ENCODE results near the gene COL21A1.

COL21A1 gene

GRCh38 chr6:56244528-56245253, 2.7 kb downstream of the COL21A1 start:
- no peak for DNase-seq

DNA sequence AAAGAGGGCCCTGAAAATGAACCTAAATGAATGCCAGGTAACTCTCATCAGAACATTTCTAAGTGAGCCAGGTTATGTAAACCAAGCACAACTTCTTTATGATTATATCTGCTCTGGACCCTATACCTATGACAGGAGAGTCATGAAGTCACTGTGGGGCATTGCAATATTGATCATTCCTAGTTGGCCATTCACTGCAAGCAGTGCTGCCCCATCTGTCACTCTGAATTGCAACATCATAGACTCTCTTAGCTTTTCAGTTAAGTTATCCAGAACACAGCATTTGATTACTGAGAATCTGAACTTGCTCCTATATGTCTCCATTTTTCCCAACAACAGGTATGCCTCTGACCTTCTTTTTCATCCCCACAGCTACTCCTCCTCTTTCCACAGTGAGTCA, 3.3 kb downstream of the COL21A1 start:
- no peak for DNase-seq

DNA sequence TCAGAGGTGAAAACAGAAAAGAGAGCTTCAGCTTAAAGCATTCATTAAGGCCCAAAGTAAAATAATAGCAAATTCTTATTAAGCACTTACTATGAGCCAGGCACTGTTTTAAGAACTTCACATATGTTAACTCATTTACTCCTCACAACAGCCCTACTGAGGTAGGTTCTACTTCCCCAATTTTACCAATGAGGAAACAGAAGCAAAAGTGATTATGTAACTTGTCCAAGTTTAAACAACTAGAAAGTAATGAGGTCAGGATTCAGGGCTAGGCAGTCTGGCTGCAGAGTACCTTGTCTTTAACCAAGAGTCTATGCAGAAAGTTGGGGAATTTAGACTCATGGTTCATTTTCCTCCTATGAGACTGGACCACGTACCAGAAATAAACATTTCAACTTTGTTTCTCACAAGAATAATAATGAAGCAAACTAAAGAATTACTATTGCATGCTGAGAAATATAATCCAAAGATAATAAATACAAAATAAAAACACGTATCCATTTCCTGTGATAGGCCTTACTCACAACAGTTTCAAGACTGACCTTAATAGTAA, 3.8 kb downstream of the COL21A1 start:
- DNase-seq, result no peak

- DNase-seq, result peak in 1 of 2 experiments; percentile 48
These were observed 5.0 kb downstream of the COL21A1 start for GRCh38 chr6:56242346-56242745.

DNA sequence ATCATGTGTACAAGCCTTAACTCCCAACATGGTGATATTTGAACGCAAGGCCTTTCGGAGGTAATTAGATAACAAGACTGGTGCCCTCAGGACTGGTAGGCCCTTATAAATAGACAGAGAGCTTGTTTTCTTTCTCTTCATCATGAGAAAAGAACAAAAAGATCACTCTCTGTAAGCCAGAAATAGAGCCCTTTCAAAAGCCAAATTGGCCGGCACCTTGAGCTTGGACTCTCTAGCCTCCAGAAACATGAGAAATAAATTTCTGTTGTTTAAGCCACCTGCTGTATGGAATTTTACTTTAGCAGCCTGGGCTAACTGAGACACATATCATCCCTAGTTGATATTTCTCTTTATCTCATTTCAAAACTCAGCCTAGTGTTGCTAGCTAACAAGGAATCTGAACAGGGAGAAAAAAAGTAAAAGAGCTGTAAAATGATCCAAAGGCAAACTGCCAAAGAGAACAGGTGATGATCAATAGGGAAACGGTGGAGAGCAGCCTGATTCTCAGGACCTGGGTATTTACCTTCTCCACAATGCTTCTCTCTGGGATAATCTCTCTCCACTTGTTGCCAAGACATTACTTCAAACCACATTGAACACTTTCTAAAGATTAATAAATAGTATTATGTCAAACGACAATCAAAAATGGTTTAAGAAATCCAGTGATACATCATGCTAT, 6.1 kb downstream of the COL21A1 start:
- peak; percentile 25 to 64 for DNase-seq

DNA sequence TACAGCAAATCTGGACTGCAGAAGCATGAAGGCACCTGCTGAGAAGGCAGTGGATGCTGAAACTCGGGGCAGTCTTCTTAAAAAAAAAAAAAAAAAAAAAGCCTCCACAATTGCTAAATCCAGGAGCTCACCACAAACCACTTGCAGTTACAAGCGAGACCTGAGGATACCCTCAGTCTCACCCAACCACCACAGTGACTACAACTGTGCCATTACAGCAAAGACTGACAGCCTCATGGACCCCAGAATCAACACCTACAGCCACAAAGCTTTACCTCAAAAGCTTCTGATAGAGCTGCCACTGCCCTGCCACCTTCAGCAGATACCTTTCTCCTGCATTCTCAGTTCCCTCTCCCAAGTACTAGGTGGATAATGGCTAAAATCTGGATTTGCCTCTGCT, 9.0 kb downstream of the COL21A1 start:
- DNase-seq, result no peak

DNA sequence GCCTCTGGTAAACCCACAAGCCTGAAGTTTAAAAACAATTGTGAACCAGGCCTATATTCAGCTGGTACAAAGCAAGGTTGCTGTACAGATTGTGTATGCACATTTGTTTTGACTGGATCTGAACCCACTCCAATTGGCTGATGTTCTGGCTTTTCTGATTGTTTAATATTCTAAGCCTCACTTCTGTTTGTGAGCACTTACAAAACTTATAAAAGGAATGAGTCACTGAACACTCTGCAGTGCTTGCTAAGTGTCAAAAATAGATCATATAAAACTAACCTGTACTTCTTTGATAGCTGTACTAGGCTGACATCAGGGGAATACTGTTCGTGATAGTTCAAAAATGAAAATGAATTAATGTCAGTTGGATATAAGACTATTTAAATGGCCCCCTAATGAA, 12.1 kb downstream of the COL21A1 start:
- DNase-seq, result no peak

GRCh38 chr6:56232436-56232835, 14.9 kb downstream of the COL21A1 start:
- DNase-seq, result no peak

DNA sequence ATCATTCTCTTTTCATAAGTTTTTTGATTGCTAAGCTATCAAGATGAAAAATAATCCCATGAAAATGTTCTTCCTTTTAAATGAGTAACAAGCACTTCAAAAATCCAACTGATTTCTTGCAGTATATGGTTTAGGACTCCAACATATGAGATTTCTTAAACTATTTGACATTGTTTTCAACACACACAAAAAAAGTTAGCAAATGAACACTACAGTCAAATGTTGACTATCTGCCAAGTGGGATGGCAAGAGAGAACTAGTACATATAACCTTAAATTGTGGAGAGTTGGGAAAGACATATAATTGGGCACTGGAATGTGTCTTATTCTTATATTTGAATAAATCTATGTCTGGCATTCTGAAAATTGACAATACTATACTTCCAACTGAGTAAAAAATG, 15.6 kb downstream of the COL21A1 start:
- no peak for DNase-seq

- DNase-seq, result no peak
These were observed 16.3 kb downstream of the COL21A1 start for GRCh38 chr6:56230976-56231566.

DNA sequence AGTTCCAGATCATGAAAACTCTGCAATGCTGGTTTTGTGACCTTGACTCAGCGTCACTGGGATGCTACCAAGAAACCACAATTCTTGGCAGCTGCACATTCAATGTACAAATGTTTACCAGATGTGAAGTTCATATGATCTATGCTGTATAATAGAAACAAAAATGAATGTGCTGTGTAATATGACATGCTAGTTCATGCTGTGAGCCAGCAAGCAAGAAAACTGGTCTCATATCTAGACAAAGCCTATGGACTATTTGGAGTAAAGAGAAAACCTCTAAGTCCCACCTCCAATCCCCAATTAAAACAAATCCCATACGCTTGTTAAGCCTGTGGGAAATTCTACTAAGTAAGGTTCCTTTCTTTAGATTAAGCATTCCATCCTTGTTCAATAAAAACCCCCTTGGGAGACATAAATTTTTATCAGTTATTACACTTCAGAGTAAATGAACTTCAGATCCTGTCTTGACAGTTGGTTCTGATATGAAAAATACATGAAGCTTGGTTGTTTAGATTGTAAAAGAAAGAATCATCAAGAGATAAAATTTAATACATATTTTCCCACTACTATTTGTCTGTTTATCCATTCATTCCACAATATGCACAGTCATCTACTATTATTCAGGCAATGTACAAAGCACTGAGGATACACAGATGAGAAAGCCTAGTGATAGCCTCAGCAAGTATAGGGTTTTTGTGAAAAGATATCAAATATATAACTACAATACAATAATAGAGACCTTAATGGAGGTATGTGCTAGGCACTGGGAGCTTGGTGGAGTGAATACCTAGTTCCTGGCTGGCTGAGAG, 20.1 kb downstream of the COL21A1 start:
- no peak for DNase-seq

GRCh38 chr6:56223995-56224394, 23.4 kb downstream of the COL21A1 start:
- DNase-seq, result no peak

GRCh38 chr6:56222499-56222898, 24.9 kb downstream of the COL21A1 start:
- no peak for DNase-seq

DNA sequence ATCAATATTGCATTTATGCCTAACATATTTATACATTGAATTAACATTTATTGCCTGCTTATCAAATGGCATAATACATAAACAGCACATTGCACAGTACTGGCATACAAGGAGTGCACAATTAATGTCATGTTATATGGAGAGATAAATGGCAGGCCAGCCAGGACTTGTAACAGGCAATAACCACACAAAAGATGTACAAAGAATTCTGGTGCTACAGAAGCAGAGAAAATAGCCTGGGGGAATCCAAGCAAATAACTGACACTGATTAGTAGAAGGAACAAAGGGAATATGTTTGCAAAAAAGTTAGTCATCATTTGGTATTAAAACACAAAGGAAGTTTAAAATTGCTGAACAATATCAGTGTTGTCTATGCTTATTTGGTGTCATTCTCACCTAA, 27.3 kb downstream of the COL21A1 start:
- peak; percentile 31 to 50 for DNase-seq

DNA sequence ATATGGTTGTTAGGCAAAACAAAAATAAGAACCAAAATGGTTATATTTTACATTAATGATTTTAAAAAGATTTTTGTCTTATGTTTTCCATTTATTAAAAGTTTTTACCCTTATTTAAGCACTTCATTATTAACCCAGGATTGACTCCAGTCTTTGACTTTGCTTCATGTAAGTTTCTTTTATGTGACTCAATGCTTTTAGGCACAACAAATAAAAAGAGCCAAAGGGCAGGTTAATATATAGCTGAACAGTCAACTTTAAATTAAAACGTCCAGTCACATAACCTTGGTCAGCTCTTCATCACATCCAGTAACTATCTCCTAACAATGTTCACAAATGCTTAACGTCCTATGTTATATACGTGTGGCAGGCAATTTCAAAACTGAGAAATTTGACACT, 32.7 kb downstream of the COL21A1 start:
- DNase-seq, result no peak

GRCh38 chr6:56214041-56214702, 33.2 kb downstream of the COL21A1 start:
- DNase-seq, result no peak

DNA sequence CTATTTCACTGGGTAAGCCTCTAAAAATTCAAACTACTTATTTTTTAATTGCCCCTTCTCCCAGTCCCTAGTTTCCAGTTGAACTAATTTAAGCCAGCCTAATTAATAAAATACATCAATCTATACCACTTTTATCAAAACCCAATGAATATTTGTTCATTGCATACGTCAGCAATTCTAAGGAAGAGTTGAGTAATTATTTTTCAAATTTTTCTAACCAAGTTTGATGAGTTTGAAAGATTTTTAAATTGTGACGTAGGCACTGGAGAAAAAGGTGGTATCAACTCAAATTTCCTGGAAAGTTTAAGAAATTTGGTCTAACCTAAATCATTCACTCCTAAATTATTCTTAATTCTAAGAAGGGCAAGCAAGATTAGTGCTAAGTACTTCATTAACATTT, 35.7 kb downstream of the COL21A1 start:
- no peak for DNase-seq

- DNase-seq, result no peak
These were observed 43.2 kb downstream of the COL21A1 start for GRCh38 chr6:56204134-56204533.

DNA sequence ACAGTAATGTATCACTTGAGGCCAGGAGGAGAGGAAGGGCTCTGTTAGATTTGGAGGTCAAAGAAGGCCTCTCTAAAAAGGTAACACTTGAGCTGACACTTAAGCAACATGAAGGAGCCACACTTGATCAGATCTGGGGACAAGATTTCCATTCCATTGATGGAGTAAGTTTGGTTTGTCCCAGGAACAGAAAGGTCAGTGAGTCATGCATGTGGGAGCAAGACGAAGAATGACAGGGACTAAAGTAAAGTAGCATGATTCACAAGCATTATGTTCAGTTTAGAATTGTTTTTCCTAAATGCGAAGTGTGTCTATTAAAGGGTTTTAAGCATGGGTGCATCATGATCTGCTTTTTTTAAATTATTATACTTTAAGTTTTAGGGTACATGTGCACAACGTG, 47.4 kb downstream of the COL21A1 start:
- DNase-seq, result no peak

DNA sequence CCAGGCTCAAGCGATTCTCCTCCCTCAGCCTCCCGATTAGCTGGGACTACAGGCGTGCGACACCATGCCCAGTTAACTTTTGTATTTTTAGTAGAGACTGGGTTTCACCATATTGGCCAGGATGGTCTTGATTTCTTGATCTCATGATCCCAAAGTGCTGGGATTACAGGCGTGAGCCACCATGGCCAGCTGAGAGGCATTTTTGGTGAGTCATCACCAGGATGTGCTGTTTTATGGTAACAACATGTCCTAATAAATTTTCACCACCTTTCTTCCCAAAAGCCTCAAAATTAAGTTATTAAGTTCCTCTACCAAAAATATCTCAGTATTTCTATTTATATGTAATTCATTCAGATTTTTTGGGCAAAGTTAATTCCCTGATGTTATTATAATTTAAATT, 53.5 kb downstream of the COL21A1 start:
- DNase-seq, result no peak

DNA sequence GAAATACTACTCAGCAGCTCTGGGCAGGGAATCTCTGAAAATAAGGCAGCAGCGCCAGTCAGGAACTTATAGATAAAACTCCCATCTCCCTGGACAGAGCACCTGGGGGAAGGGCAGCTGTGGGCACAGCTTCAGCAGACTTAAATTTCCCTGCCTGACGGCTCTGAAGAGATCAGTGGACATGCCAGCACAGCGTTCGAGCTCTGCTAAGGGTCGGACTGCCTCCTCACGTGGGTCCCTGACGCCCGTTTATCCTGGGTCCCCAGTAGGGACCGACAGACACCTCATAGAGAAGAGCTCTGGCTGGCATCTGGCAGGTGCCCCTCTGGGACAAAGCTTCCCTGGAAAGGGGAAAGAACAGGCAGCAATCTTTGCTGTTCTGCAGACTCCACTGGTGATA, 59.0 kb downstream of the COL21A1 start:
- no peak for DNase-seq

GRCh38 chr6:56187686-56188085, 59.7 kb downstream of the COL21A1 start:
- DNase-seq, result no peak

- DNase-seq, result no peak
These were observed 70.6 kb downstream of the COL21A1 start for GRCh38 chr6:56176741-56177140.

All from NCI-H2081 (cell line).